HCT116 (cell line): ENCODE results near the gene FCGR3A. TPM values are rescaled to one million over a fixed set of nuclear protein-coding genes. Genes with fewer than 3 reads are reported as not detected.

Source experiments
- ATAC-seq: fragments of 200-7000 bp; cut with Tn5 transposase; 2 replicates; pipeline ENCODE4 v1.9.1; 2020; ENCODE audit warnings: mild to moderate bottlenecking, moderate library complexity
- BruUV-seq: library from RNA; stranded (reverse); fragments of 400-500 nt; replicated peaks from 2 replicates; lab custom pipeline; 2021; lab: Mats Ljungman, UMichigan
- CTCF ChIA-PET: fragments of 300-600 bp; sonication (Branson Sonifier 250); formaldehyde crosslinking; loops from one replicate; lab custom pipeline; 2021; ENCODE audit warnings: antibody characterized with exemption; lab: Charles Lee
- POLR2A ChIA-PET: fragments of 300-600, 350-600 bp; sonication (Branson Sonifier 250); formaldehyde crosslinking; loops from one replicate; lab custom pipeline; 2021; ENCODE audit warnings: antibody characterized with exemption; lab: Charles Lee
- RAD21 ChIA-PET, 2 experiments: fragments of 300-600 bp; sonication (Branson Sonifier 250); formaldehyde crosslinking; loops; one replicate each; lab custom pipeline; 2023; ENCODE audit warnings: low total read pairs in 2 of 2; ENCODE audit not compliant: uncharacterized antibody in 2 of 2, unreplicated experiment in 2 of 2, low non-redundant PET in 1 of 2; lab: Charles Lee
- DNase-seq: peaks from one replicate; pipeline ENCODE4 v3.0.0-alpha.2; 2010; ENCODE audit warnings: low read depth, low spot score
- H2AFZ ChIP-seq: fragments of 200-600 bp; shearing (Covaris generic), sonication (generic); 2 replicates; pipeline ENCODE4 v1.6.1; 2017; ENCODE audit warnings: low read depth, mixed run types, mixed read lengths, antibody characterized with exemption, low read length; ENCODE audit not compliant: poor library complexity, severe bottlenecking
- H3K27ac ChIP-seq: 2 replicates; pipeline ENCODE4 v1.5.1; 2012; ENCODE audit warnings: low read depth, low read length
- H3K27me3 ChIP-seq: fragments of 200-600 bp; sonication (generic); 2 replicates; pipeline ENCODE4 v1.6.1; 2016; ENCODE audit warnings: mixed run types, low read length, mixed read lengths; ENCODE audit not compliant: insufficient read depth
- H3K36me3 ChIP-seq, 2 experiments: fragments of 200-500 bp in 1 of 2; fragments of 200-600 bp in 1 of 2; sonication (Bioruptor generic) in 1 of 2; sonication (generic) in 1 of 2; 2 replicates each; pipeline versions ENCODE4 v1.5.1 to v1.6.1; 2014 to 2016; ENCODE audit warnings: low read length in 2 of 2, inconsistent platforms in 1 of 2, mixed read lengths in 1 of 2, mixed run types in 1 of 2; ENCODE audit not compliant: insufficient read depth in 2 of 2, control insufficient read depth in 1 of 2
- H3K4me1 ChIP-seq, 2 experiments: fragments of 200-600 bp in 1 of 2; sonication (generic) in 1 of 2; 2 replicates each; pipeline versions ENCODE4 v1.5.1 to v1.6.1; 2012 to 2017; ENCODE audit warnings: low read length in 2 of 2, inconsistent platforms in 1 of 2, mild to moderate bottlenecking in 1 of 2, mixed read lengths in 1 of 2, mixed run types in 1 of 2, moderate library complexity in 1 of 2; ENCODE audit not compliant: insufficient read depth in 2 of 2, control insufficient read depth in 1 of 2
- H3K4me2 ChIP-seq: fragments of 200-600 bp; sonication (generic); 2 replicates; pipeline ENCODE4 v1.6.1; 2017; ENCODE audit warnings: mixed run types, low read length, mixed read lengths
- H3K4me3 ChIP-seq, 2 experiments: fragments of 200-600 bp in 1 of 2; sonication (generic) in 1 of 2; replicated peaks in 1 of 2; 2 replicates each; pipeline ENCODE4 v1.5.1; 2011 to 2016; ENCODE audit warnings: low read length in 2 of 2, control low read depth in 1 of 2, low read depth in 1 of 2, mild to moderate bottlenecking in 1 of 2, mixed read lengths in 1 of 2, mixed run types in 1 of 2
- H3K79me2 ChIP-seq: fragments of 200-600 bp; sonication (generic); 2 replicates; pipeline ENCODE4 v1.6.1; 2017; ENCODE audit warnings: mild to moderate bottlenecking, mixed run types, low read length, moderate library complexity, mixed read lengths; ENCODE audit not compliant: insufficient read depth
- H3K9ac ChIP-seq: fragments of 200-600 bp; sonication (generic); 2 replicates; pipeline ENCODE4 v1.6.1; 2016; ENCODE audit warnings: low read length, mixed read lengths
- H3K9me2 ChIP-seq: fragments of 200-600 bp; sonication (generic), shearing (Covaris generic); 2 replicates; pipeline ENCODE4 v1.6.1; 2017; ENCODE audit warnings: mixed run types, mild to moderate bottlenecking, moderate library complexity; ENCODE audit not compliant: insufficient read depth
- H3K9me3 ChIP-seq, 2 experiments: fragments of 200-500 bp in 1 of 2; fragments of 200-600 bp in 1 of 2; sonication (Bioruptor generic) in 1 of 2; sonication (generic) in 1 of 2; 2 replicates each; pipeline ENCODE4 v1.6.1; 2014 to 2017; ENCODE audit warnings: low read length in 2 of 2, mixed read lengths in 2 of 2, inconsistent platforms in 1 of 2, low read depth in 1 of 2, mild to moderate bottlenecking in 1 of 2, mixed run types in 1 of 2, moderate library complexity in 1 of 2; ENCODE audit not compliant: control insufficient read depth in 1 of 2, insufficient read depth in 1 of 2
- H4K20me1 ChIP-seq: fragments of 200-600 bp; sonication (generic), shearing (Covaris generic); 2 replicates; pipeline ENCODE4 v1.6.1; 2017; ENCODE audit warnings: mixed run types, mild to moderate bottlenecking, moderate library complexity; ENCODE audit not compliant: insufficient read depth
- CBX3 ChIP-seq: IDR thresholded peaks from 2 replicates; pipeline ENCODE4 v1.6.1; 2012; ENCODE audit warnings: low read depth
- EZH2phosphoT487 ChIP-seq: fragments of 200-600 bp; IDR thresholded peaks from 2 replicates; pipeline ENCODE4 v1.6.1; 2018; ENCODE audit warnings: antibody characterized with exemption, borderline replicate concordance
- POLR2A ChIP-seq: IDR thresholded peaks from 2 replicates; pipeline ENCODE4 v1.7.0; 2011; ENCODE audit warnings: borderline replicate concordance; ENCODE audit not compliant: insufficient read depth, insufficient read length; ENCODE audit errors: extremely low read depth
- POLR2AphosphoS5 ChIP-seq: IDR thresholded peaks from 2 replicates; pipeline ENCODE4 v1.6.1; 2011; ENCODE audit warnings: mild to moderate bottlenecking, low read depth, low read length, moderate library complexity
- SIN3A ChIP-seq: IDR thresholded peaks from 2 replicates; pipeline ENCODE4 v1.6.1; 2012; ENCODE audit warnings: low read depth
- SP1 ChIP-seq: IDR thresholded peaks from 2 replicates; pipeline ENCODE4 v1.6.1; 2012; ENCODE audit warnings: low read depth
- SRF ChIP-seq: IDR thresholded peaks from 2 replicates; pipeline ENCODE4 v1.6.1; 2012; ENCODE audit warnings: low read depth
- ZFX ChIP-seq: fragments of 450-650 bp; IDR thresholded peaks from 2 replicates; pipeline ENCODE4 v1.6.1; 2017
- intact Hi-C: fragments of 100-400 bp; cut with micrococcal nuclease; formaldehyde crosslinking; loops from 2 replicates; pipeline ENCODE4 v1.10.0; 2022
- total RNA-seq: library from RNA; stranded (reverse); gene quantifications from one replicate; pipeline ENCODE4 v1.2.1, GENCODE V29; 2021; ENCODE audit not compliant: unreplicated experiment
- TF ChIP-seq, protein P1 (sequence below), 3 experiments: fragments of 200-600 bp in 1 of 3; sonication (generic) in 1 of 3; IDR thresholded peaks in 2 of 3; conservative IDR thresholded peaks in 1 of 3; 2 replicates each; pipeline ENCODE4 v1.5.1; 2012 to 2017; ENCODE audit warnings: low read depth in 2 of 3, low read length in 2 of 3, antibody characterized with exemption in 1 of 3, borderline replicate concordance in 1 of 3, control low read depth in 1 of 3, mild to moderate bottlenecking in 1 of 3, mixed read lengths in 1 of 3, mixed run types in 1 of 3, moderate library complexity in 1 of 3; ENCODE audit not compliant: insufficient read depth in 1 of 3
- TF ChIP-seq, protein P2 (sequence below): IDR thresholded peaks from 2 replicates; pipeline ENCODE4 v1.6.1; 2012

The FCGR3A gene
- total RNA-seq, 1 experiment from 2014 or later: 0.17 TPM

DNA sequence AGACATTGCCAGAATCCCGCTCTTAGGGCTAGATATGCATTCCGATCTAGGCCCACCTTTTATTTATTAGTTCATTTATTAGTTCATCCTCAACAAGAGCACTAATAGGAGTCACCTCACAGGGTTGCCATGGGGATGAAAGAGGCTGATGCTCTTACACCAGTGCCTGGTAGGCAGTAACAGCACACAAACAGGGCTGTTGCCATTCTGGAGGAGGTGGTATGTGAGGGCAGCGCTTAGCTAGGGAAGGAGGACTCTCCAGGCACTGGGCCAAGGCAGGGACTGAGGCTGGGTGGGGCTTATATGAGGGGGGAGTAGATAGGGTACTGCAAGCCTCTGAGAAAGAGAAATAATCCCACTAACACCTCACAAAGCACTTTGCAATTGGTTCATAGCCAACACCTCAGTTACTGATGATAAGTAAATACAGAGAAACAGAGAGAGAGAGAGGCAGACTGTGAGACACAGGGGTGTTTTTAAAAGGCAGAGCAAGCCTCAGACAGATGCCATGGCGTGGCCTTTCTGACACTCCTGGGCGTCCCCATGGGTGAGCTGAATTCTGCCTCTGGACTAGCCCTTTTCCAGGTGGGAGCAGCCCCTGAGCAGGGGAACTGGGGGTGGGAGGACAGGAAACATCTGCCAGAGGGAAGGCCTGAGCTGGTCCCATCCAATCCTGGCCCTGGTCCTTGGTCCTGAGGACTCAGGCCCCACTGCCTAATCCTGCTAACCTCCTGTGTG lies 38.4 kb downstream of the FCGR3A start:
- POLR2A ChIA-PET: no interaction called here

More for the DNA sequence above, 38.4 kb downstream of the FCGR3A start:
- Histone ChIP-seq H3K4me1 (no peaks in the 10 kb centered on the region), H3K9ac (no peak overlapping the region), H3K4me2 (no peak overlapping the region), H2AFZ (no peak overlapping the region), H3K27me3 (no peaks in the 10 kb centered on the region), H3K4me3 (no peak overlapping the region), H3K9me2 (no peaks in the 10 kb centered on the region)
- no peak for ATAC-seq
- intact Hi-C loops: no loop called here
- CTCF ChIA-PET: no interaction called here
- TF ChIP-seq POLR2AphosphoS5 (no peak), CBX3 (no peak), EZH2phosphoT487 (no peak), SRF (no peak), ZFX (no peak), SIN3A (no peak), POLR2A (no peak), SP1 (no peak)
- TF ChIP-seq, protein P1, sequence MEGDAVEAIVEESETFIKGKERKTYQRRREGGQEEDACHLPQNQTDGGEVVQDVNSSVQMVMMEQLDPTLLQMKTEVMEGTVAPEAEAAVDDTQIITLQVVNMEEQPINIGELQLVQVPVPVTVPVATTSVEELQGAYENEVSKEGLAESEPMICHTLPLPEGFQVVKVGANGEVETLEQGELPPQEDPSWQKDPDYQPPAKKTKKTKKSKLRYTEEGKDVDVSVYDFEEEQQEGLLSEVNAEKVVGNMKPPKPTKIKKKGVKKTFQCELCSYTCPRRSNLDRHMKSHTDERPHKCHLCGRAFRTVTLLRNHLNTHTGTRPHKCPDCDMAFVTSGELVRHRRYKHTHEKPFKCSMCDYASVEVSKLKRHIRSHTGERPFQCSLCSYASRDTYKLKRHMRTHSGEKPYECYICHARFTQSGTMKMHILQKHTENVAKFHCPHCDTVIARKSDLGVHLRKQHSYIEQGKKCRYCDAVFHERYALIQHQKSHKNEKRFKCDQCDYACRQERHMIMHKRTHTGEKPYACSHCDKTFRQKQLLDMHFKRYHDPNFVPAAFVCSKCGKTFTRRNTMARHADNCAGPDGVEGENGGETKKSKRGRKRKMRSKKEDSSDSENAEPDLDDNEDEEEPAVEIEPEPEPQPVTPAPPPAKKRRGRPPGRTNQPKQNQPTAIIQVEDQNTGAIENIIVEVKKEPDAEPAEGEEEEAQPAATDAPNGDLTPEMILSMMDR (IDR thresholded peaks at IDR 0.05 in 2 of 3, conservative IDR thresholded peaks at IDR 0.05 in 1 of 3; ENCODE audit: borderline replicate concordance in 1 of 3, insufficient read depth in 1 of 3, low read depth in 2 of 3, low read length in 2 of 3): no peak
- TF ChIP-seq, protein P2, sequence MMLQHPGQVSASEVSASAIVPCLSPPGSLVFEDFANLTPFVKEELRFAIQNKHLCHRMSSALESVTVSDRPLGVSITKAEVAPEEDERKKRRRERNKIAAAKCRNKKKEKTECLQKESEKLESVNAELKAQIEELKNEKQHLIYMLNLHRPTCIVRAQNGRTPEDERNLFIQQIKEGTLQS: no peak
- TF ChIP-seq, all 23 proteins: peak for 0
- H4K20me1 ChIP-seq: no peaks in the 10 kb centered on the region
- H3K36me3 ChIP-seq: no peaks in the 10 kb centered on the region
- RAD21 ChIA-PET: no interaction called here
- H3K79me2 ChIP-seq: no peaks in the 10 kb centered on the region
- no peak for DNase-seq
- H3K9me3 ChIP-seq: no peaks in the 10 kb centered on the region
- no peak overlapping the region for H3K27ac ChIP-seq
- BruUV-seq: no TSS peak
